HG02623 (cell line): ENCODE data around the gene SRP14.
"Not testable (repeated sequence)": the region's sequence is repeated elsewhere in the genome, so short reads cannot be mapped to it uniquely, and the experiment has no call there.

Experiments used
- ATAC-seq: cut with Tn5 transposase; IDR thresholded peaks from one replicate; pipeline ENCODE4 v1.9.1; 2021; ENCODE audit warnings: moderate library complexity; ENCODE audit not compliant: unreplicated experiment

The SRP14 gene

DNA sequence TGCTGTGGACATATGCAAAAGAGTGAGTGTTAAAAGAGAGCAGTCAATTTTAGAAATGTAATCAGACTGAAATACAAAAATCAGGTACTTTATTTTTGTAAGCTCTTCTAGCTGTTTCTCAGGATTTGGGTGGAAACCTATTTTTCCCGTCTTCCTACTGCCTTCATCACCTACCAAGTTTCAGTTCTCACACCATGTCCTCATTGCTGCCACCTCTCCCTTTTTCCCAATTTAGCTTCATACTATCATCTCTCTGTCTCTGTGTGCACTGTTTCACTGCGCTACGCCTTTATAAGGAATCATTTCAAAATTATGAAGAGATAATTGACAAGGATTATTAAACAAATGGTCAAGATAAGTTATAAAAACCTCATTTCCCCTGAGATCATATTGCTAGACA, 7.7 kb downstream of the SRP14 start:
- ATAC-seq, result no peak

DNA sequence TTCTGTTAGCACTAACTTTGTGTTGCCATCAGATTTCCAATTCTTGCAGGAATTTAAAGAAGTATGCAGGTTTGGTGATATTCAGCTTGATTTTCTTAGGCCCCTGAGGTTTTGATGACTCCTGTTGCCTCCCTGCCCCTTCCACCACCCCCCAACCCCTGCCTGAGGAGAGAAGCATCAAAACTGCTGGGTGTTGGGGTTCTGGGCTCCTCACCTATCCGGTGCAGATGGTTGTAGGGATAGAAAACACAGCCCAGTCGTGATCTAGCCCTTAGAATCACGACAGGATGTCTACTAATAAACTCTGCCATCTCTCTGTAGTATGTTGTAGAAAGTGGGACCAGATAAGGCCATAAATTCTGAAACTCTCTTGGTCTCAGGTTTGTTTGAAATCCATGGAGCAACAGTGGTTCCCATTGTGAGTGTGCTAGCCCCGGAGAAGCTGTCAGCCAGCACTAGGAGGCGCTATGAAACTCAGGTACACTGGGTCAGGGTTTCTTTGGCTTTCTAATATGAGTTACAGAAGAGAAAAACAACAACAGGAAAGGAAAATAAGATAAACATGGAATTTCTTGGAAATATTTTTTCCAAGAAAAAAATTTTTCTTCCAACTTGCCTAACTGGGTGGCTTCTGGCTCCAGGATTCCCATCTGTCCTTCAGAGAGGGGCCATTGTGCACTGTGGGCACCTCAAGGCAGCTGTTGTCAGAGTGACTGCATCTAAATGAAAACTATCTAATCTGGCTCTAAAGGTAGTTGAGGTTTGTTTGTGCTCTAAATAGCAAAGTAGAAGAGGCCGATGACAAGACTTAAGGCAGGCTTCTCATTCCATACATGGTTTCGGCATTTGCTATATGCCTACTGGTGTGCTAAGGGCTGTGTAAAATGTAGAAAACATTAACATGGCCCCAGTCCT, 8.7 kb downstream of the SRP14 start:
- no peak for ATAC-seq

DNA sequence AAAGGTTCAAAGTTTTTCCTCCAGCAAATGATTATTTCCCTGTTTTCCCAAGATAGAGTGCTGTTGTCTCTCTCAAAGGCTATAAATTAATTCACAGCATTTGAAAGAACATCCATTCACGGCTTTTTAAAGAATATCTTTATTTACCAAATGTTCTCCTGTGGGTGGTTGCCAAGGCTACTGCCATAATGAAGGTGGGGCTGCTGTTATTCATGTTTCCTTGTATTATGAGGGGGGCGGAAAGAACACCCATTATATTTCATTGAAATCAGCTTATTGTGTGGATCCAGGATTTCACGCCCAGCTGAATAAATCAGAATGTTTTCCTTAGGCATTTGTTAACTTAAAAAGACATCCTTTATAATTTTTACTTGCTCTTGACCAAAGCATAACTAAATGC, 10.1 kb downstream of the SRP14 start:
- ATAC-seq, result no peak

DNA sequence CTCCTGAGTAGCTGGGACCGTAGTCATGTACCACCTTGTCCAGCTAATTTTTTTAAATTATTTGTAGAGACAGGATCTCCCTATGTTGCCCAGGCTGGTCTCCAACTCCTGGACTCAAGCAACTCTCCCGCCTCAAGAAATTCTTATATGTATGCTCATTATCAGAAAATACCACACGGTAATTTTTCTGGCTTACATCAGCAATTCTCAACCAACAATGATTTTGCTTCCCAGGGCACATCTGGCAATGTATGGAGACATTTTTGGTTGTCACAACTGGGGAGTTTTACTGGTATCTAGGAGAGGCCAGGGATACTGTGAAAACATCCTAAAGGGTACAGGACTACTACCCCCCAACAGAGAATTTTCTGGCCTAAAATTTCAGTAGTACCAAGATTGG, 10.8 kb downstream of the SRP14 start:
- no peak for ATAC-seq

DNA sequence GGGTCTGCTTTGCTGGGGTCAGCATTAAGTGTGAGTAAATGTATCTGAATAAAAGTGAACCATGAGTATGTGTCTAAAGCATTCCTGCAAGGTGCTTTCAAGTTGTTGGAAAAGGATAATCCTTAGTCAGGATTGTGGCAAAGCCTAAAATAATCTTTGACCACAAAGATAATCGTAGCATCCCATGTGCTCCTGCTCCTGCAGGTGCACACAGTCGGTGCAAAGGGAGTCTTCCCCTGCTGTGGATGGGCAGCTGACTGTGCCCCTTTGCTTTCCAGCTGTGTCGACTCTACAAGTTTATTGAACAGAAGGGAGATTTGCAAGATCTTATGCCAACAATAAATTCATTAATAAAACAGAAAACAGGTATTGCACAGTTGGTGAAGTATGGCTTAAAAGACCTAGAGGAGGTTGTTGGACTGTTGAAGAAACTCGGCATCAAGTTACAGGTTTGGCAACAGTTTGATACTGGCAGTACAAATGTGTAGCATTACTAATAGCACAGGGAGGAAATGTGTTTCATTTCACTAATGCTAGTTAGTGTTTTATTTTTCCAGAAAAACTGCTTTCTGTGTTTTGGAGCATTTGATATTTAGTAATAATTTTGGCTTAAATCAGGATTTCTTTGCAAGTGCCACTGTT, 22.6 kb downstream of the SRP14 start:
- no peak for ATAC-seq

DNA sequence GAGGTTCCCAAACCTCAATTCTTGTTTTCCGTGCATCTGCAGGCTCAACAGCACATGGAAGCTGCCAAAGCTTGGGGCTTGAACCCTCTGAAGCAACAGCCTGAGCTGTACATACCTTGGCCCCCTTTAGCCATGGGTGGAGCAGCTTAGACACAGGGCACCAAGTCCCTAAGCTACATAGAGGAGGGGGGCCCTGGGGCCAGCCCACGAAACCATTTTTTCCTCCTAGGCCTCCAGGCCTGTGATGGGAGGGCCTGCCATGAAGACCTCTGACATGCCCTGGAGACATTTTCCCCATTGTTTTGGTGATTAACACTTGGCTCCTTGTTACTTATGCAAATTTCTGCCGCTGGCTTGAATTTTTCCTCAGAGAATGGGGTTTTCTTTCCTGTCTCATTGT, 24.6 kb downstream of the SRP14 start:
- no peak for ATAC-seq

DNA sequence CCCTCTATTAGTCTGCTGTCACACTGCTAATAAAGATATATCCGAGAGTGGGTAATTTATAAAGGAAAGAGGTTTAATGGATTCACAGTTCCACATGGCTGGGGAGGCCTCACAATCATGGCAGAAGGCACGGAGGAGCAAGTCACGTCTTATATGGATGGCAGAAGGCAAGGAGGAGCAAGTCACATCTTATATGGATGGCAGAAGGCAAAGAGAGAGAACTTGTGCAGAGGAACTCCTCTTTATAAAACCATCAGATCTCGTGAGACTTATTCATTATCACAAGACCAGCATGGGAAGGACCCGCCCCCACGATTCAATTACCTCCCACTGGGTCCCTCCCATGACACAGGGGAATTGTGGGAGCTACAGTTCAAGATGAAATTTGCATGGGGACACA, 25.6 kb downstream of the SRP14 start:
- not testable (repeated sequence) for ATAC-seq

DNA sequence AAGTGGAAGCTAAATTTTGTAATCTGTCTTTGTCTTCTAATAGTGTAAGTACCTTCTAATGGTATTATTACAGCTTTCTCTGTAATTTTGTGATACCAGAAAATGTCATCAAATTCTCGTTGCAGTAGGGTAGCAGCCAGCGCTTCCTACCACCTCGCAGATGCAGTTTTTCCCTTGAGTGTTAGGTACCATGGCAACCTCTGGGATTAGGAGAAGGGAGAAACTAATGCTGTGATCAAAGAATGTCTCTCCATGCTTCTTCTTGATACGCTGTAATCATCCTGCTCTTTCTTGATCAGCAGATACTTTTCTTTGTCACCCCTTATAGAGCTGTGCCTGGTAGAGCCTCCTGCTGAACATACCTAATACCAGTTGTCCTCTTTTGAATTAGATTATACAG, 27.7 kb downstream of the SRP14 start:
- no peak for ATAC-seq

DNA sequence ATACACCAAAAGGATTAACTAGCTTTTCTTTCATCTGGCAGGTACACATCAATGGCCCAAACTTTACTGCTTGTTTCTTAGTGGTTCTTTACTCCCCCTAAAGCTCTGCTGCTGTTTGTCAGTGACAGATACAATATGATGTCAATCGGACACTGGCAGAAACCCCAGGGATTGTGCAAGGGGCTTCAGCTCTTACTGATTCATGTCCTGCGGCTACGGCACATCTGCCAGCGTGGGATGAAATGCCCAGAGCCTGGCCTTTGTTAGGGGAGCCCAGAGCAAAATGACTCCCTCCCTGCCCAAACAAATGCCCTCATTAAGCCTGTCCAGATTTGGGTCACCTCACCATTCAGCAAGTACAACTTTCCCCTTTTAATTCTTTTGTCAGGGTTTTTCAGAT, 28.3 kb downstream of the SRP14 start:
- no peak for ATAC-seq

DNA sequence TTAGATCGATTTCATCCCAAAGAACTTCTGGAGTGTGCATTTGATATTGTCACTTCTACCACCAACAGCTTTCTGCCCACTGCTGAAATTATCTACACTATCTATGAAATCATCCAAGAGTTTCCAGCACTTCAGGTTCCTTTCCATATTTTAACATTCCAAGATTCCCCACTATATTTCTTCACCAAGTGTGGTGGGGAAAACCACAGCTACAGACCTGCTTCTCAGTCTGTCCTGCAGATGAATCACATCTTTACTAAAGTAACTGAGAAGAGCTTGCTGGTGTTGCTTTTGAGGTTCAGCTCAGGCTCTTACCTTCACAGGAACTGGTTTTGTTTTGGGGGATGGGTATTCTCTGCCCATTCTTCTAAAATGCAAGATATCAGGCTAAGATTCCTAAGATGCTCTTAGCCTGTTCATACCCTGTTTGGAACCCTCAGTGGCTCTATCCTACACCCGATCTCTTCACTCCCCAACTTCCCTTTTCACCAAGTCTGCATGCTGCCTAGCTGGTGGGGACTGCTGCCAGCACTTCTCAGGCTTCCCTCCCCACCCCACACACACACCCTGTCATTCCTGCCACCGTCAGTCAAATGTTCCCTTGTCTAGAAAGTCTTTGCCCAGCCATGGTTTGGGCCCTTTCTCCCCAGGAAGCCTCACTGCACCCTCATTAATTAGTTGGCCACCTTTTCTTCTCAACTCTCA, 30.8 kb downstream of the SRP14 start:
- no peak for ATAC-seq

DNA sequence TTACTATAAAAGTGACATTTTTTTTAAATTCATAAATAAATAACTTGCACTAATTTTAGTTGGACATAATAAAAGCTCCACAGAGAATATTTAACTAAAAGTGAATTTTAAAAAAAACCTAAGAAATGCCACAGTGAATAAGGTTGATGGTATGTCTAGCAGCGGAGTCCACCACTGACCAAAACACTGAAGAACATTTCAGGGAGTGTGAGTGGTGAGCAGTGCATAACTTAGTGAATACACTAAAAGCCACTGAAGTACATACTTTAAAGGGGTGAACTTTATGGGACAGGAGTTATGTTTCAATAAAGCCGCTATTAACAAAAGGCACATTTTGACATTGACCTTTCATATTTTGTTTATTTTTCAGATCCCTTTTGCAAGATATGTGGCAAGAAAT, 32.3 kb downstream of the SRP14 start:
- no peak for ATAC-seq

DNA sequence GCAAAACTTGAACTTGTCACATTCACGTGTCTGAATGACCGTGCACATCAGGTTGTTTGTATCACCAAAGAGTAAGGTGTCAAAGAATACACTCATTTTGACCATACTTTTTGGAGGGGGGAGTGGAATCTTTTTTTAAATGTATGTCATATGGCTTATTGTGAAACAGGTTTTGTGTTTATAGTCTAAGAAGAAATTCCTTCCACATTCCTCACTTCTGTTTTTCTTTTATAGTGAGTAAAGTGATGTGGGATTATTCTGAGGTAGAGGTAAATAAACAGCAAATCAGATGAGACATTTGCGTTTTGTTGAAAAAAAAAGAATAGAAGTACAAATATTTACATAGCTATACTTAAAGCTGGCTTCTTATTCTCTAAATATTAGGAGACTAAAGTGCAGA, 33.0 kb downstream of the SRP14 start:
- ATAC-seq, result no peak

DNA sequence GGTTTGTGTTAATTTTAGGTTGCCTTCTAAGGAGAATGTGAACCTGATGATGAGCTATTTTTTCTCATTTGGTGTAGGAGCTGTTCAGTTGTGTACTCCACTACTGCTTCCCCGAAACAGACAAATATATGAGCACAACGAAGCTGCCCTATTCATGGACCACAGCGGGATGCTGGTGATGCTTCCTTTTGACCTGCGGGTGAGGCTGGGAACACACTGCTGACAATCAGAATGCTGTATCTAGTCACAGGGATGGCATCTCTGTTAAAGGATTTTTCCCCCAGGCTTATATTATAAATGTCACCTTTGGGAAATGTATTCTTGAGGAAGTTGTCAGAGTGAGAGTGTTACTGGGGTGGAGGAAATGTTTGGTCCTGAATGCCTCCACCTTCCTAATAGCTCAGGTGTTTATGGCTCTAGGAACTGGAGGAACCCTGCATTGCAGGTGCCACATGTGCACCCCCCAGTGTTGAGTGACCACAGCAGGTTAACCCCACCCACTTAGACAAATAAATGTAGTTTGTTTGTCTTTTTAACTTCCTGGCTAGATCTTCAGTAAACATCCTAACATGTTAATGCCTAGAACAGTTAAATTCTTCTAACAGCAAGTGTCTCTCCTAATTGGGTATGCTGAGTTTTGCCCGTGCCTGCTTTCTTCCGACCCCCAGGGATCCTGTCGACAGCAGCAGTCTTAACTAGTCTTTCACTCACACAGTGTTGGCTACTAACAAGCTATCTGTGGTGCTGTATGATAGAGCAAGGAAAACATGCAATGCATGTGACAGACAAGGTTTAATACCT, 35.7 kb downstream of the SRP14 start:
- no peak for ATAC-seq

DNA sequence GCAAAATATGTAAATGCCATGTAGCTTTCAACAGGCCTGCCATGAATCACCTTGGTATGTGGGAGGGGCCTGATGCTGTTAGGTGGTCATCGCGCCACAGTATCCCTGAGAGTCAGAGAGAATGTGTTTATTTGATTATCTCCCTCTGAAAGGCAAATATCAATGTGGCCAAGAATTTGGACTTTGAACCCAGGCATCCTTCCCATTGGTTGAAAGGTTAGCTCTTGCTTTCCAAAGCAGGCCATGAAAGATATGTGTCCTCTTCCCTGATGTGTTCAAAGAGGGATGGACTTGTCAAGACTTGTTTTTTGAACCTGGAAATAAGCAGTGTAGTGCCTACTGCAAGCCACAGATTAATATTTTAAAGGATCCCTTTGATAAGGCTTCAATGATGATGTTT, 36.7 kb downstream of the SRP14 start:
- ATAC-seq, result no peak

DNA sequence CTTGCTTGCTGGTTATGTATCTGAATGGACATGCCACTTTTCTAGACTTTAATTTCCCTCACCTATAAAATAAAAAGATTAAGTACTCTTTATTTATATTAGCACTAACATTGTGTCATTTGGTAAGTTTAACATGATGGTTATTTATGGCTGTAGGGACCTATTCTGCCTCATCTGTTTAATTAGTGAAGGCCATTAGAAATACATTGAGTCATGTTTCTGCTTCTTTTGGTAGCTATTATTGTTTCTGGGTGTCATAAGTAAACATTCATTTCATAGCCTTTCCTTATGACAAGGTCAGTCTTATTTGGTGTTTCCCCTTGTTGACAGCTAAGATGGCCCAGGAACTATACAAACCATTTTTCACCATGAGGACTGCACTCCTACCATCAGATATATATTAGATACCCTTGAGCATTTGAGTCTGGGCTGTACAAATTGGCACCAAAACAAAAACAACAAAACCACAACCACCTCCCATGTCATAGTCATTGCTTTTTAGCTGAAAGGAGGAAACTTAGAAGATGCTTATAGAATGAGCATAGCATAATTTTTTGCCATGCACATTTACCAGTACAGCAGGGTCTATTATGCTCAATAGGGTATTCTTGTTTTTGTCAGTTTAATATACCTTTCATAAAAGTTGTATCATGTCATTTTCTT, 39.3 kb downstream of the SRP14 start:
- ATAC-seq, result no peak

DNA sequence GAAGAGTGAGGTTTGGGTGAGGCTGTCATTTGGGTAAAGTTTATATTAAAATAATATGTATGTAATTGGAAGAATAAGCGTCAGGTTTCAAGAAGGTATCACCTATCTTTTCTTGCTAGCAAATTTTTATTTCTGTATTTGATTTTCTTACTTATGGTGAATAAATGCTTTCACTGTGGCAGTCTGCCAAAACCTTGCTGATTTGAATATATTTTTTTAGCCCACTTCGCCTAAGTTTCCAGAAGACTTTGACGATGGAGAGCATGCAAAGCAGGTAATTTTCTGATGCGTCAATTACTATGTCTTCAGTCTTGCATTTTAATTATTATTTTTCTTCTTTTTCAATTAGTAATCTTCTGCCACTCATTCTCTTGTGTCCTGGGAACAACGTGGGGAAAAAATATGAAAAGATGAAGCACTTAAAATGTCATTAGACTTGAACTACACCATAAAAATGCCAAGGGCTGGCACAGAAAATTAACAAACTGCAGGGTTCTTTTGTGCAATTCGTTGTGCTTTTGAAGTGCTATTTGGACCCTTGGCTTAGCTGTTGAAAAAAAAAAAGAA, 40.4 kb downstream of the SRP14 start:
- ATAC-seq, result no peak

DNA sequence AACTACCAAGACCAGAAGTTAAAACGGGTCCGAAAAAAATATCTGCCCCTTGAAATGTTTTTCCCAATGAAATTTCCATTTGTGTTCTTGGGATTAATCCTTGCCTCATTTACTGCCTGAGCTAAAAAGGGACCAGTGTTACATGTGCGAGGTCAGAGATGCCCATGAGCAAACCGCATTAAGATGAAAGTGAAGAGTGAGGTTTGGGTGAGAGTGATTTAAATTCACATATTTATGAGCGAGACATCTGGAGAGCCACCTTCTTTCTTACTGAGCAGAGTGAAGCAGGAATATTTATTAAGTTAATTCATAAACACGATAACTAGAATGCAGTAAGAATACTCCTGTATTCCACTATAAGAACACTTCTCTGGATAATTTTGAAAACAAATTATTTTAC, 41.3 kb downstream of the SRP14 start:
- ATAC-seq, result no peak

DNA sequence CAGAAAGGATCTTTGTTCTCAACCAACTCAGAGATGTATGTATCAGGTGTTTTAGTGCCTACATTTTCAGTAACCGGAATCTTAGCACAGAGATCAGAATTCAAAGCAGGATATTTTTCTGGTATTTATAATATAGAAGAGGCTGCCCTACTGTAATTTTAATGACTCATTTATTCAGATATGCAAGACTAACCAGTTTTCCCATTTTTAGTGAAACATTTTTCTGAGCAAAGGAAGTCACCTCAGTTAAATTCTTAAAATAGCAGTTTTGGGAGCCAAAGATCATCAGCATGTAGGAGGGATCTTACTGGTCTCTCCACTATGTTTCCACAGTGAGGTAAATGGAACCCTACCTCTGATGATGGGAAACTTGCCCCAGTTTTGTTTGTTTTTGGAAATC, 42.0 kb downstream of the SRP14 start:
- no peak for ATAC-seq

DNA sequence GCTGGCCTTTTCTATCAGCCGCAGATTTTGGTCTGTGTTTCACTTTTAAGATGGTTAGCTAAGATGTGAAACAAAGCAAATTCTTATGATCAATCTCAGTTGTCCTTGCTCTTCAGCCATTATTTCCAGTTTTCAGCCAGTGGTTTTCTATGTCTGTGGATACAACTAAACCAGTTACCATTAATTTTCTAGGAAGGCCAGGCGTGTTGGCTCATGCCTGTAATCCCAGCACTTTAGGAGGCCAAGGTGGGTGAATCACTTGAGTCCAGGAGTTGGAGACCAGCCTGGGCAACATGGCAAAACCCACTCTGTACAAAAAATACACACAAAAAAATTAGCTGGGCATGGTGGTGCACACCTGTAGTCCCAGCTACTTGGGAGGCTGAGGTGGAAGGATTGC, 42.8 kb downstream of the SRP14 start:
- not testable (repeated sequence) for ATAC-seq

DNA sequence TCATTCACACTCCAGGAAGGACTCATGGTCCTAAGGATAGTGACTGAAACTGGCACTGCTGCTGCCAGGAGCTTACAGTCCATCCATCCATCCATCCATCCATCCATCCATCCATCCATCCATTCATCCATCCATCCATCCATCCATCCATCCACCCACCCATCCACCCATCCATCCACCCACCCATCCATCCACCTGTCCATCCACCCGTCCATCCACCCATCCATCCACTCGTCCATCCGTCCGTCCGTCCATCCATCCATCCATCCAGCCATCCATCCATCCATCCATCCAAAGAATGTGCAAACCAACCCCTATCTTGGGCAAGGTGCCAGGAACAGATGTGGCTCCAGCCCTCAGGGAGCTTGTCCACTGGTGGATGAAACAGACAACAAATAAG, 46.0 kb downstream of the SRP14 start:
- not testable (repeated sequence) for ATAC-seq
